ENCODE measurements around the gene PRKCH.
"Not testable (repeated sequence)": the region's sequence is repeated elsewhere in the genome, so short reads cannot be mapped to it uniquely, and the experiment has no call there.

The PRKCH gene

DNA sequence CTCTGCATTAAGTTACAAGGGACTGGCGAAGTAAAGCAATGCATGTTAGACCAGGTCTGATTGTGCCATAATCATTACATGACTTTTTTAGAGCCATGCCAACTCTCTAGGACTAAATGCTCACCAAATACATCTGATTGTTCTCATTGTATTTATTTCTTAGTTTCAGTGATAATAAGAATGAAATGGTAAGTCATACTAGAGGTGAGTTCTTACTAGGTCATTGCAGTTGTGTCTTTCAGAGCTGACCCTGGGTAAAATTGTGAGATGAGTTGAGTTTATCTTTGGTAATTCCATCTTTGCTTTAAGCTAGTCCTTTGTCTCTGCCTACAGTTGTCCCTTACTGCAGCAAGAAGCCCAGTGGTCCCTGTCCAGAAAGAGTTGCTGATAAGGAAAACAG lies 73.2 kb downstream of the PRKCH start:
- no peak for DNase-seq (ENCODE audit: low spot score)

GRCh38 chr14:61395115-61395725 lies 73.8 kb downstream of the PRKCH start:
- DNase-seq (ENCODE audit: low spot score) = no peak

- DNase-seq (ENCODE audit: low spot score) = no peak
These were observed 74.9 kb downstream of the PRKCH start for GRCh38 chr14:61396279-61396678.

DNA sequence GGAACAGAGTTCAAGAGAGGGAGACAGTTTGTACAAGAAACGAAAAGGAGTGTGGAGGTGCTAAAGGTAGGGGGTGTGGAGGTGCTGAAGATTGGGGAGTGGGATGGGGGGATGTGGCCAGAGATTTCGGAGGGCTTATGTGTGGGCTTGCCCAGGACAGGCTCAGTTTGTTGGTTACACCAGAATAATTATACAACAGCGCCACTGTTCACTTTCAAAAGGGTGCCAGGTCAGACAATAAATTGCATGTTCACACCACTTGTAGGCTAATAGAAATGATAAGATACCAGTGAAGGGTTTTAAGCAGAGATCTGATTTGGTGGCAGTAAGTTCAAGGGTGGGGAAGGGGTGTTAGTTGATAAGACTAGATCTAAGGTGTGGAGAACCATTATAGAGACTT lies 75.3 kb downstream of the PRKCH start:
- no peak for DNase-seq (ENCODE audit: low spot score)

DNA sequence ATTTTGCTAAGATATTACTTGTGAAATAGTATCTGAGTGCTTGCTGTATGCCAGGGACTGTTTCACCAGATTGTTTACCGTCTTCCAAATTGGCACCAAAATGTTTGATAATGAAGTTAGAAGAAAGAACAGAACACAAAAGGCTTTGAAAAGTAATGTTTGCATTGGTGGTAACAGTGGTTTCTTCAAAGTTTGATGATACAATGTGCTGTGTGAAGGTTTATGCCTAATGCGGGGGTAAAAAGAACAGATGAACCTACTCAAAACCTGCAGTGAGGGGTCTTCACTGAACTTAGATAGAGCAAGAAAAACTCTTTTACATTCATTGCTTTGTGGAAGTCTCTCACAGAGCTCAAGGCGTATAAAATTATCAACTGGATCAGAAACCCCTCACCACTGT lies 76.2 kb downstream of the PRKCH start:
- DNase-seq (ENCODE audit: low spot score) = no peak

- DNase-seq (ENCODE audit: low spot score) = no peak
These were observed 76.8 kb downstream of the PRKCH start for GRCh38 chr14:61398221-61398620.

DNA sequence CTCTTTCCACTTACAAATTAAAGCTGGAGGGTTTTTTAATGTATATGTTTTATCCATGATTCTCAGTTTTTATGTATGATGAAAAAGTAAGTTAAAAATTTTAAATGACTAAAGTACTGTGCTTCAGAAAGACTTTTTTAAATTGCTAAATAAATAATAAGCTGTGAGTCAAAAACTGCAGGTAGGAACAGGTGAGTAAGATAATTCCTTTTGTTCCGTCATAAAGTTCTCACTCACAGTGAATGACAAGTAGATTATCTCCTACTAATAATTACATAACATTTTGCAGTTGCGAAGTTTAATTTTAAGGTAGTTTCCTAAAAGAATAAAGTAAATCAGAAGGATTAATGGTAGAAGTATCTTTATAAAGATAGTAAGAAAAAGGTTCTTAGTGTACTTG lies 78.0 kb downstream of the PRKCH start:
- no peak for DNase-seq (ENCODE audit: low spot score)

DNA sequence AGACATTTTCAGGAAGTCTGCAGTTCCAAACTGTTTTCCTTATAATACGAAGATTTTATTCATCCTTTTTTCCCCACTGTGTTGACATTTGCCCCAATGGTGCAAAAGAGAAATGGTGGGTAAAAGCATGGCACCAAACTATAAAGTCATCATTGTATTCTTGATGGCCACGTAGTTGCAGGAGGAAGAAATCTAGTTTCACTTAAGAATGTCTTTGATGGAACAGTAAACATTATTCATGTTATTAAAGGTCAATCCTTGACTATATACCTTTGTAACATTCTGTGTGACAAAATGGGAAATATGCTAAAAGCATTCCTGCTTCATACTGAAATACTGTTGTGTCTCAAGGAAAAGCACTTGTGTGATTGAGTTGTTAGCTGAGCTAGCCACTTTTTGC lies 80.1 kb downstream of the PRKCH start:
- no peak for DNase-seq (ENCODE audit: low spot score)

- no peak for DNase-seq (ENCODE audit: low spot score)
These were observed 82.0 kb downstream of the PRKCH start for GRCh38 chr14:61403411-61403810.

DNA sequence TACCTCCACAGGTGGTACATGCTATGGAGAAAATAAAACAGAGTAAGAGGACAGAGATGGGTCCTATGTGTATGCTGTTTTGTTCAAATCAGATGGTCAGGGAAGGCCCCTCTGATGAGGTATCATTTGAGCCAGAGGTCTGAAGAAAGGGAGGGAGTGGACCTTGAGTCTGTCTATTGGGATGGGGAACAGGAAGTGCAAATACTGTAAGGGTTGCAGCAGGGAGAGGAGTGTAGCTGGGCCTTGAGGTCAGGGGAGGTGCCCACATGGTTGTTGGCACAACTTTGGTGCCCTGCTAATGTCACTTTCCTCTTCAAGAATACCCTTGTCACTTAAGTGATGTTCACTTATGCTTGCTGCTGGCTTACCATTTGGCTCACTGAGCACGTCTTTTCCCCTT lies 83.3 kb downstream of the PRKCH start:
- DNase-seq (ENCODE audit: low spot score) = no peak

GRCh38 chr14:61406198-61406597 lies 84.8 kb downstream of the PRKCH start:
- no peak for DNase-seq (ENCODE audit: low spot score)

GRCh38 chr14:61406675-61407074 lies 85.3 kb downstream of the PRKCH start:
- DNase-seq (ENCODE audit: low spot score) = no peak

- DNase-seq (ENCODE audit: low spot score) = no peak
These were observed 87.1 kb downstream of the PRKCH start for GRCh38 chr14:61408498-61408897.

GRCh38 chr14:61409782-61410181 lies 88.4 kb downstream of the PRKCH start:
- no peak for DNase-seq (ENCODE audit: low spot score)

DNA sequence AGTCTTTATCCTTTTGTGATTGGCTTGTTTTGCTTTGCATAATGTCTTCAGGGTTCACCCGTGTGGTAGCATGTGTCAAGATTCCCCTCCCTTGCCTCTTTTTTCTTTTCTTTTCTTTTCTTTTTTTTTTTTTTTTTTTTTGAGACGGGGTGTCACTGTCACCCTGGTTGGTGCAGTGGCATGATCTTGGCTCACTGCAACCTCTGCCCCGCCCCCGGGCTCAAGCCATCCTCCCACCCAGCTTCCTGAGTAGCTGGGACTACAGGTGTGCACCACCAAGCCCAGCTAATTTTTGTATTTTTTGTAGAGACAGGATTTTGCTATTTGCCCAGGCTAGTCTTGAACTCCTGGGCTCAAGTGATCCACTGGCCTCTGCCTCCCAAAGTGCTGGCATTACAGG lies 94.6 kb downstream of the PRKCH start:
- DNase-seq (ENCODE audit: low spot score) = not testable (repeated sequence)

DNA sequence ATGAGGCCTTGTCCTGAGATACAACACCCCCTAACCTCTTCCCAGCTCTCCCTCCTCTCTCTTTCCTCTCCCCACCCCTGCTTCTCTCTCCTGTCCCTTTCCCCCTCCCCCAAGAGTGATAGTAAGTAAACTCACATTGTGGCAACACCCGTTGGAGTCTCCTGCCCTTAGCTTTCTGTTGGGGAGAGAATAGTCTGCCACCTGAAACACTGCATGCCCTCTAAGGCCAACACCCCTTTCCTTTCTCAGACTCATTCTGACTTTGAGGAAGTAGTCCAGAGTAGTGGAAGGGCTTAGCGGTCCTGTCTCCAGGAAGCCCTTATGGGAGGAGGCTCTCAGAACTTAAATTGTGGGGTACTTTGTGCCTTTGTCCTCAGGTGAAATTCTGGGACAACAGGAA lies 95.2 kb downstream of the PRKCH start:
- DNase-seq (ENCODE audit: low spot score) = no peak

DNA sequence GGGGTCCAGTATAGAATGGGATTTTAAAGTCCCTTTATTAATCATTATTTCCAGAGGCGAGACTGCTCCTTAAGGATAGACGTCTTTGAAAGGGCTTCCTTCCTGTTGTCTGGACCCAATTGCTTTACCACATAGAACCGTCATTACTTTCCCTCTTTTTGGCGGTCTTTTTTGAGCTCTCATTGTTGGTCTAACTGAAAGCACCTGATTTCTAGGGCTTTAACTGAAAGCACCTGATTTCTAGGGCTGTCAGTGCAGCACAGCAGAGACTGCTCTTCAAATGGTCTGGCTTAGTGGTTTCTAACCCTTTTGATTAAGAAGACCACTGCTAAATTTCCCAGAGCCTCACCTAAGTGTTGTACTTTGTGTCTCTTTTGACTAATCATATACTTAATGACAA lies 95.8 kb downstream of the PRKCH start:
- no peak for DNase-seq (ENCODE audit: low spot score)

DNA sequence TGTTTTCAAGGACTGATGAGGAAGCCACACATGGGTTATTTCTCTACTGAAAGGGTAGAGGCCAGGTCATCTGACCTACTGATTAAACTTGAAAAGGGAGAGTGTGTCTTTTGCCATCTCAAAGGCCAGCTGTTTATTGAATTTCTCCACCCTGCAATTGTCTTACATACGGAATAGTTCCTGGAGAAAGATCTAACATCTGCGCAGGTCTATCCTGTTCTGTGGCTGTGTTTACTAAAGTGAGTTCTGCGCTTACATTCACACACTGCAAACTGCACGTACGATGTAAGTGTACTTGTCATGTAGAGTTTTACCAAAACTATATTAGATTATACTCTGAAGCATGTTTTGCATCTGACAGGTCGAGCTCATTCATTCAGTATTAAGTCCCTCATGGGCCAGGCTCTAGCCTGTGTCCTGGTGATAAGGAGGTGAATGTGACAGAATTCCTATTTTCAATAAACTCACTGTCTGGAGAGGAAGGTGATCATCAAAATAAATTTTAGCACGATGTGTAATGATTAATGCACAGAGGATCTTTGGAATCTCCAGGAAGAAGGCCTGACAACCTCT lies 96.6 kb downstream of the PRKCH start:
- no peak for DNase-seq (ENCODE audit: low spot score)

DNA sequence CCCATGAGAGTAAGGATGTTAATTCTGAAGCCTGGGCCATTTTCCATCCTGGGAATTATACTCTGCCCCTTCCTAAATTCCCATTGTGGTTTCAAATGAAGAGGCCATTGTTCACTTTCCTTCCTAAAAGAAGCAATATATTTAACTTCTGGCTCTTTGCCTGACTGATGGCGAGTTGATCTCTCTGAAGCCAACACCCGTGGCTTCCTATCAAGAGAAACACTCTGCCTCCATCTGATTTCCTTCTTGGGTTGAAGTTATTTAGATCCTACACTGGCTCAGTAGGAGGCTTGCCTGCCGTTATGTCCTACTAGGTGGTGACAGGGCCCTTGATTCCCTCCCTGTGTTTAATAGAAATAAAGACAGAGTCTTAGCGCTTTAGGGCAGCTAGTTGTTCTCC lies 97.4 kb downstream of the PRKCH start:
- DNase-seq (ENCODE audit: low spot score) = no peak

DNA sequence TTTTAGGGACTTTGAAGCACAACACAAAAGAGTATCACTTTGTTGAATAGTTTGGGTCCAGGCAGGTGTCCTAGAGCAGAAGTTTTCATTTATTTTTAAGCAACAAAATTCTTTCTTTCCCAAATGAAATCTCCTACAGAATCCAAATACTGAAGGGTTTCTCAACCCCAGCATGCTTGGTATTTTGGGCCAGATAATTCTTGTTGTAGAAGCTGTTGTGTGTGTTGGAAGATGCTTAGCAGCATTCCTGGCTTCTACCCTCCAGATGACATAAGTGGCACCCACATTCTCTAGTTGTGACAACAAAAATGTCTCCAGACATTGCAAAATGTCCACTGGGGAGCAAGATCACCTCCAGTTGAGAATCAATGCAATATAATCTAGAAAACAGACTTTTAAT lies 97.8 kb downstream of the PRKCH start:
- DNase-seq (ENCODE audit: low spot score) = no peak

- no peak for DNase-seq (ENCODE audit: low spot score)
These were observed 98.9 kb downstream of the PRKCH start for GRCh38 chr14:61420326-61420725.

DNA sequence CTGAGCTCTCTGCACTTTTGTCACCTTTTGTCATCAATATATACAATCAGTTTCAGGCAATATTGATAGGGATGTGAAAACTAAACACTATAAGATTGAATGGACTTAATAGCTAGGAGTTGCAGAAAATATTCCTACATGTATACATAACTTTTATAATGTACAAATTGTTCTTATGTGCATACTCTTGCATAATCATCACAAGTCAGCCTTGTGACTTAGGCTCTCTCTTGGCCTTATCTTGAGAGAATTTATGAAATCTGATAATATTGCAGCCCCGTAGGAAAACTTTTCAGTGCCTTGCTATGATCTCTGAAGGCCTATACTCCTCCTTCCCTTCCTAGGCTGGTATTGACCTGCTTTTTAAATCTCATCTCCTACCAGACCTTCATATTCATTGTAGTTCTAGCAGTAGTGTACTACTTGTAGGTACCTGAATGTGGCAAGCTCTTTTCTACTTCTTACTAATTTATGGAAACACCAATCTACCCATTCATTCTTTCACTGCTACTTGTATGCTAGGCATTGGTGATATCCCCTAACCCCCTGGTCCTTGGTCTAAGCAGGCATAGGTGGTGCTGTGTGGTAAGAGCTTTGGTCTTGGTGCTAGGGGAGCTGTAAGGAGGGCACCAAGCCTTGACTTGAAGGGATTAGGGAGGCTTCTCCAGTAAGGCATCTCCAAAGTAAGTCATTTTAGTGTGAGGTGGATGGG lies 100.0 kb downstream of the PRKCH start:
- DNase-seq (ENCODE audit: low spot score) = no peak

DNA sequence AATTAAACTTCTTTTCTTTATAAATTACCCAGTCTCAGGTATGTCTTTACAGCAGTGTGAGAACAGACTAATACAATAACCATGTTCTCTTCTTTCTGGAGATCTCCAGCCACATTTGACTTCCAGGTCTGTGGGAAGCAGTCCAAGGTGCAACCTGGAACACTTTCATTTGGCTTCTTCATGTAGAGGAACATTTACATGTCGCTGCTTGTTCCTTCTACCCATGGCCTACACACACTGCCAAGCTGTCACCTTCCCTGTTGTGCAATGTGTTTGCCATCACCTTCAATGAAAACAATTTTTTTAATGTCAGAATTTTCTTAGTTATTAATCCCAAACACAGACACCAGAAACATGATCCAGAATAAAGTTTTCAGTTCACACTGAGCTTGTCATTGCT lies 104.7 kb downstream of the PRKCH start:
- DNase-seq (ENCODE audit: low spot score) = no peak

- DNase-seq (ENCODE audit: low spot score) = no peak
These were observed 106.9 kb downstream of the PRKCH start for GRCh38 chr14:61428261-61428660.

Measured in AG08395 (cell line).